A549 (cell line): ENCODE results near the gene LNX2. TPM values are rescaled to one million over a fixed set of nuclear protein-coding genes. Genes with fewer than 3 reads are reported as not detected.

Source experiments
- ATAC-seq, 2 experiments: fragments of 200-7000 bp in 1 of 2; fragments of >200 bp in 1 of 2; cut with Nextera tagmentation in 1 of 2; cut with Tn5 transposase in 1 of 2; 3 replicates each; pipeline versions ENCODE4 v1.8.0 to v1.9.1; 2018 to 2020; ENCODE audit warnings: mild to moderate bottlenecking in 1 of 2, moderate library complexity in 1 of 2
- CTCF ChIA-PET: fragments of 300-600 bp; sonication (Branson Sonifier 250); formaldehyde crosslinking; extraction: SDS; loops from one replicate; lab custom pipeline; 2021; ENCODE audit warnings: antibody characterized with exemption, inconsistent platforms; lab: Yijun Ruan, JAX
- POLR2A ChIA-PET: fragments of 350-600 bp; formaldehyde crosslinking; extraction: SDS; loops from one replicate; lab custom pipeline; 2021; ENCODE audit warnings: antibody characterized with exemption, inconsistent platforms; lab: Yijun Ruan, JAX
- DNase-seq, 2 experiments: peaks; one replicate each; pipeline versions ENCODE4 v3.0.0 to v3.0.0-alpha.2; 2011 to 2016; ENCODE audit warnings: low read depth in 1 of 2, low spot score in 1 of 2
- FAIRE-seq: peaks from 2 replicates; lab custom pipeline; 2011; peaks lifted over from hg19 to GRCh38; lab: Jason Lieb, UNC
- H3K27ac ChIP-seq, 2 experiments: fragments of >200 bp; sonication (Bioruptor Twin); formaldehyde crosslinking; 3 replicates each; pipeline ENCODE4 v1.5.1; 2016 to 2017
- H3K4me1 ChIP-seq: fragments of >200 bp; sonication (Bioruptor Twin); formaldehyde crosslinking; 3 replicates; pipeline ENCODE4 v1.6.1; 2016
- H3K4me2 ChIP-seq: fragments of >200 bp; sonication (Bioruptor Twin); formaldehyde crosslinking; 3 replicates; pipeline ENCODE4 v1.6.1; 2016
- H3K4me3 ChIP-seq: fragments of >200 bp; sonication (Bioruptor Twin); formaldehyde crosslinking; 3 replicates; pipeline ENCODE4 v1.5.1; 2016
- H3K9me3 ChIP-seq: fragments of >200 bp; sonication (Bioruptor Twin); formaldehyde crosslinking; 3 replicates; pipeline ENCODE4 v1.6.1; 2016
- ATOH8 ChIP-seq: fragments of 250-450 bp; sonication (Bioruptor Pico); IDR thresholded peaks from 2 replicates; pipeline ENCODE4 v1.5.0; 2020; ENCODE audit warnings: low read depth, mild to moderate bottlenecking, moderate library complexity
- CBX2 ChIP-seq: fragments of 200-600 bp; sonication (generic); IDR thresholded peaks from 2 replicates; pipeline ENCODE4 v1.6.1; 2016; ENCODE audit warnings: low read depth, mild to moderate bottlenecking, borderline replicate concordance
- CHD2 ChIP-seq: fragments of 150-350 bp; IDR thresholded peaks from 2 replicates; pipeline ENCODE4 v1.6.1; 2014; ENCODE audit warnings: low read length; ENCODE audit not compliant: partially characterized antibody
- CTCF ChIP-seq: fragments of >200 bp; sonication (Bioruptor Twin); formaldehyde crosslinking; IDR thresholded peaks from 3 replicates; pipeline ENCODE4 v1.5.1; 2016
- E2F6 ChIP-seq: IDR thresholded peaks from 2 replicates; pipeline ENCODE4 v1.6.1; 2012; ENCODE audit warnings: low read depth, borderline replicate concordance
- EHF ChIP-seq: fragments of 250-450 bp; sonication (Bioruptor Pico); IDR thresholded peaks from 2 replicates; pipeline ENCODE4 v1.5.0; 2020; ENCODE audit warnings: mild to moderate bottlenecking
- EHMT2 ChIP-seq: fragments of 200-600 bp; sonication (generic); IDR thresholded peaks from 2 replicates; pipeline ENCODE4 v1.6.1; 2016; ENCODE audit warnings: antibody characterized with exemption, low read depth, mild to moderate bottlenecking, moderate library complexity
- ESRRA ChIP-seq: fragments of 150-350 bp; IDR thresholded peaks from 2 replicates; pipeline ENCODE4 v1.6.1; 2014; ENCODE audit warnings: mild to moderate bottlenecking, low read length, borderline replicate concordance
- FOSL2 ChIP-seq, 2 experiments: fragments of 450-650 bp in 1 of 2; fragments of >200 bp in 1 of 2; sonication (Bioruptor Twin) in 1 of 2; formaldehyde crosslinking; IDR thresholded peaks; 2 replicates each; pipeline versions ENCODE4 v1.5.0 to v1.6.1; 2016 to 2020; ENCODE audit warnings: mild to moderate bottlenecking in 1 of 2, moderate library complexity in 1 of 2
- GATA3 ChIP-seq: IDR thresholded peaks from 2 replicates; pipeline ENCODE4 v1.6.1; 2012; ENCODE audit warnings: borderline replicate concordance
- HDAC2 ChIP-seq: fragments of 200-600 bp; sonication (generic); IDR thresholded peaks from 2 replicates; pipeline ENCODE4 v1.6.1; 2016
- HOXB5 ChIP-seq: fragments of 250-450 bp; sonication (Bioruptor Pico); IDR thresholded peaks from 2 replicates; pipeline ENCODE4 v1.5.0; 2020; ENCODE audit warnings: mild to moderate bottlenecking, moderate library complexity
- JUN ChIP-seq, 2 experiments: fragments of >200 bp; sonication (Bioruptor Twin); formaldehyde crosslinking; IDR thresholded peaks; 2 replicates in 1 of 2; 3 replicates in 1 of 2; pipeline ENCODE4 v1.6.1; 2016 to 2017
- KDM1A ChIP-seq: fragments of 200-600 bp; sonication (generic); IDR thresholded peaks from 2 replicates; pipeline ENCODE4 v1.6.1; 2016; ENCODE audit warnings: low read depth, mild to moderate bottlenecking
- MAFK ChIP-seq: fragments of 450-650 bp; IDR thresholded peaks from 2 replicates; pipeline ENCODE4 v1.6.1; 2014; ENCODE audit not compliant: partially characterized antibody
- MAX ChIP-seq: IDR thresholded peaks from 2 replicates; pipeline ENCODE4 v1.6.1; 2012
- NR3C1 ChIP-seq: fragments of >200 bp; sonication (Bioruptor Twin); formaldehyde crosslinking; IDR thresholded peaks from 3 replicates; pipeline ENCODE4 v1.6.1; 2017
- POLR2A ChIP-seq: IDR thresholded peaks from 2 replicates; pipeline ENCODE4 v1.6.1; 2012; ENCODE audit warnings: mild to moderate bottlenecking, low read length
- RAD21 ChIP-seq, 2 experiments: fragments of >200 bp in 1 of 2; sonication (Bioruptor Twin) in 1 of 2; formaldehyde crosslinking in 1 of 2; IDR thresholded peaks in 1 of 2; conservative IDR thresholded peaks in 1 of 2; 2 replicates in 1 of 2; 3 replicates in 1 of 2; pipeline ENCODE4 v1.6.1; 2012 to 2018; ENCODE audit warnings: inconsistent platforms in 1 of 2
- RARB ChIP-seq: fragments of 250-450 bp; sonication (Bioruptor Pico); IDR thresholded peaks from 2 replicates; pipeline ENCODE4 v1.8.0; 2021; ENCODE audit warnings: mild to moderate bottlenecking, moderate library complexity
- RFX5 ChIP-seq: fragments of 450-650 bp; IDR thresholded peaks from 2 replicates; pipeline ENCODE4 v1.7.1; 2014; ENCODE audit warnings: antibody characterized with exemption, mild to moderate bottlenecking, moderate library complexity
- RNF2 ChIP-seq: fragments of 200-600 bp; sonication (generic); IDR thresholded peaks from 2 replicates; pipeline ENCODE4 v1.6.1; 2016; ENCODE audit warnings: low read depth, mild to moderate bottlenecking, antibody characterized with exemption, moderate library complexity, borderline replicate concordance
- SREBF2 ChIP-seq: fragments of 450-650 bp; IDR thresholded peaks from 2 replicates; pipeline ENCODE4 v1.6.1; 2014; ENCODE audit warnings: mild to moderate bottlenecking, moderate library complexity
- TP53 ChIP-seq: fragments of 250-450 bp; sonication (Bioruptor Pico); IDR thresholded peaks from 2 replicates; pipeline ENCODE4 v1.5.0; 2021; ENCODE audit warnings: mild to moderate bottlenecking, moderate library complexity
- ZC3H11A ChIP-seq: fragments of 450-650 bp; IDR thresholded peaks from 2 replicates; pipeline ENCODE4 v1.6.1; 2014; ENCODE audit warnings: antibody characterized with exemption, mild to moderate bottlenecking
- WGBS: methylation state at CpG from one replicate; pipeline ENCODE4 v1.1.6; 2017; ENCODE audit errors: missing lambda C conversion rate; 5-methylcytosine and 5-hydroxymethylcytosine counted together
- polyA plus RNA-seq, 4 experiments: library from polyadenylated mRNA; depleted of rRNA in 3 of 4; stranded (reverse); fragments of >200 nt; fragmentation: RNase III in 1 of 4; extraction: RNeasy Plus Mini Kit Qiagen cat#74134 plus additional on column Dnase treatment in 1 of 4; gene quantifications; 2 replicates in 3 of 4; 3 replicates in 1 of 4; pipeline ENCODE4 v1.2.3, GENCODE V29; 2011 to 2017

Gene LNX2
- polyA plus RNA-seq, 2 of the 4 experiments (the other 2 are of a cell fraction), result 3.3 to 6.3 TPM

- POLR2A ChIA-PET, result interaction anchor here (1.2 kb wide), 1 partner anchor 13 kb away, joined by 4 read pairs; the partner anchor contains the start of gene LNX2
Observed at GRCh38 chr13:27607125-27607524, 13.2 kb downstream of the LNX2 start.

GRCh38 chr13:27605610-27606200 lies 14.6 kb downstream of the LNX2 start:
- FAIRE-seq (no peak), DNase-seq (no peak), ATAC-seq (no peak)
- Histone ChIP-seq H3K9me3 (no peaks in the 10 kb centered on the region), H3K4me1 (peaks cover 16% of the 10 kb centered on the region), H3K4me3 (no peak overlapping the region), H3K4me2 (no peak overlapping the region), H3K27ac (no peak overlapping the region)
- ChIA-PET POLR2A (no interaction called here), CTCF (interaction anchor here (1.6 kb wide), 1 partner anchor 13 kb away, joined by 4 read pairs; no protein-coding TSS in a partner anchor)
- TF ChIP-seq E2F6, result no peak
- TF ChIP-seq EHMT2, result no peak
- TF ChIP-seq RNF2, result no peak
- no peak for TF ChIP-seq KDM1A
- TF ChIP-seq ATOH8 (CRISPR knock-in tag), result no peak
- no peak for TF ChIP-seq JUN (IDR thresholded peaks at IDR 0.05)
- no peak for TF ChIP-seq NR3C1
- no peak for TF ChIP-seq MAX
- TF ChIP-seq EHF (CRISPR knock-in tag), result no peak
- TF ChIP-seq CHD2, result no peak
- TF ChIP-seq RFX5, result no peak
- no peak for TF ChIP-seq FOSL2 (IDR thresholded peaks at IDR 0.05)
- TF ChIP-seq FOSL2 (CRISPR knock-in tag; IDR thresholded peaks at IDR 0.05), result no peak
- no peak for TF ChIP-seq GATA3
- TF ChIP-seq ZC3H11A, result no peak
- no peak for TF ChIP-seq CBX2
- no peak for TF ChIP-seq CTCF
- no peak for TF ChIP-seq SREBF2
- TF ChIP-seq POLR2A, result no peak
- 61% methylated on average over 2 of the region's 2 CpGs for WGBS

More at GRCh38 chr13:27607125-27607524, 13.2 kb downstream of the LNX2 start:
- peak overlapping the region; percentile 56 for H3K4me2 ChIP-seq
- H3K4me3 ChIP-seq, result no peak overlapping the region
- H3K9me3 ChIP-seq, result no peaks in the 10 kb centered on the region
- no peak overlapping the region; a peak in 1 of 6 replicates for H3K27ac ChIP-seq
- peak in 1 of 2 experiments; percentile 63 for DNase-seq
- H3K4me1 ChIP-seq, result peaks cover 16% of the 10 kb centered on the region
- no peak for FAIRE-seq
- ATAC-seq, result peak in 1 of 2 experiments; percentile 53; a peak in 2 of 6 replicates
- no peak for TF ChIP-seq RAD21 (conservative IDR thresholded peaks at IDR 0.05 in 1 of 2, IDR thresholded peaks at IDR 0.05 in 1 of 2)
- no peak for TF ChIP-seq HOXB5
- TF ChIP-seq MAFK, result peak; percentile 17
- no peak for TF ChIP-seq ESRRA
- 0 out of 2 replicates have a peak, but pooled peaks have one; percentile 17 for TF ChIP-seq FOSL2 (IDR thresholded peaks at IDR 0.05)
- peak; percentile 83 for TF ChIP-seq FOSL2 (CRISPR knock-in tag; IDR thresholded peaks at IDR 0.05)
- no peak for TF ChIP-seq RARB (CRISPR knock-in tag)
- TF ChIP-seq ZC3H11A, result no peak
- TF ChIP-seq HDAC2, result no peak
- no peak for TF ChIP-seq TP53 (CRISPR knock-in tag)
- TF ChIP-seq, all 56 proteins: peak for 2
- CTCF ChIA-PET, result interaction anchor here (1.1 kb wide), 1 partner anchor 74 kb away, joined by 3 read pairs; no protein-coding TSS in a partner anchor
- WGBS, result 9% methylated on average over 4 of the region's 4 CpGs
